GM19239 (cell line): Measurements from ENCODE around the gene RBPJ.
"Not testable (repeated sequence)": the region's sequence is repeated elsewhere in the genome, so short reads cannot be mapped to it uniquely, and the experiment has no call there.

Source experiments
- DNase-seq: peaks from one replicate; pipeline ENCODE4 v3.0.0; 2011; ENCODE audit warnings: low spot score; ENCODE audit not compliant: insufficient read length
- FAIRE-seq: peaks from 2 replicates; lab custom pipeline; 2011; peaks lifted over from hg19 to GRCh38; lab: Jason Lieb, UNC

Gene RBPJ

GRCh38 chr4:26331380-26331950 lies 10.7 kb downstream of the RBPJ start:
- no peak for FAIRE-seq

GRCh38 chr4:26334366-26334765 lies 13.6 kb downstream of the RBPJ start:
- FAIRE-seq (no peak), DNase-seq (no peak)

More at GRCh38 chr4:26331380-26331950, 10.7 kb downstream of the RBPJ start:
- no peak for DNase-seq

GRCh38 chr4:26337612-26338011 lies 16.8 kb downstream of the RBPJ start:
- DNase-seq (no peak), FAIRE-seq (no peak)

- FAIRE-seq, result peak; percentile 58
- no peak for DNase-seq
Measured at GRCh38 chr4:26342328-26343037, 21.7 kb downstream of the RBPJ start.

GRCh38 chr4:26343038-26343398 lies 22.2 kb downstream of the RBPJ start:
- no peak for DNase-seq
- FAIRE-seq, result no peak

GRCh38 chr4:26344901-26345564 lies 24.2 kb downstream of the RBPJ start:
- DNase-seq (no peak), FAIRE-seq (no peak)

GRCh38 chr4:26345565-26345938 lies 24.7 kb downstream of the RBPJ start:
- DNase-seq (no peak), FAIRE-seq (peak; percentile 65)

- DNase-seq (no peak), FAIRE-seq (no peak)
Measured at GRCh38 chr4:26346203-26346620, 25.4 kb downstream of the RBPJ start.

GRCh38 chr4:26349496-26349895 lies 28.7 kb downstream of the RBPJ start:
- FAIRE-seq, result peak; percentile 31
- DNase-seq, result no peak

GRCh38 chr4:26351685-26352084 lies 30.9 kb downstream of the RBPJ start:
- DNase-seq (no peak), FAIRE-seq (peak; percentile 80)

- FAIRE-seq, result no peak
- DNase-seq, result no peak
Measured at GRCh38 chr4:26354491-26354890, 33.7 kb downstream of the RBPJ start.

GRCh38 chr4:26355392-26356052 lies 34.7 kb downstream of the RBPJ start:
- DNase-seq, result no peak
- no peak for FAIRE-seq

GRCh38 chr4:26356081-26356501 lies 35.3 kb downstream of the RBPJ start:
- DNase-seq (no peak), FAIRE-seq (peak; percentile 86)

GRCh38 chr4:26359521-26359920 lies 38.7 kb downstream of the RBPJ start:
- DNase-seq, result not testable (repeated sequence)
- peak; percentile 54 for FAIRE-seq

GRCh38 chr4:26360273-26360672 lies 39.5 kb downstream of the RBPJ start:
- no peak for DNase-seq
- no peak for FAIRE-seq

- FAIRE-seq, result no peak
- DNase-seq, result no peak
Measured at GRCh38 chr4:26360864-26361263, 40.0 kb downstream of the RBPJ start.

- FAIRE-seq (no peak), DNase-seq (no peak)
Measured at GRCh38 chr4:26361297-26361696, 40.5 kb downstream of the RBPJ start.

GRCh38 chr4:26362745-26363439 lies 42.1 kb downstream of the RBPJ start:
- FAIRE-seq (no peak), DNase-seq (no peak)

- FAIRE-seq (peak; percentile 14), DNase-seq (no peak)
Measured at GRCh38 chr4:26365537-26366150, 44.8 kb downstream of the RBPJ start.

GRCh38 chr4:26367811-26368210 lies 47.0 kb downstream of the RBPJ start:
- FAIRE-seq, result no peak
- no peak for DNase-seq
